ENCODE measurements around the gene TMC8.

Gene TMC8

DNA sequence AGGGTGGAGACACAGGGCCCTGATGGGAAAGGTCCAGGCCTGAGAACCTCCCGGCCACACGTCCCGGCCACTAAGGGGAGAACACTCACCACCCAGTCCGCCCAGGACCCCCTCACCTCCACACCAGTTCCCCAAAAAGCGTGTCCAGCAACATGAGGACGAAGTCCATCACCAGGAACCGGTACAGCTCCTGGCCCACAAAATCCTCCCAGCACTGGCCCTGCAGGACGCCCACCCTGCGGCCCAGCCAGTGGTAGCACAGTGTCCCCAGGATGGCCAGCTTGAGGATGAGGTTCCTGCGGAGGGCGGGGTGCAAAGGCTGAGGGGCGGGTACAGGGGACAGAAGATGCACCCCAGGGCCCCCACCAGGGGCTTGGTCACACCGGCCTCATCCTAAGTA lies 10.0 kb upstream of the TMC8 start:
- no peak for TF ChIP-seq CTCF (IDR thresholded peaks at IDR 0.05; ENCODE audit: borderline replicate concordance, control extremely low read depth, extremely low read depth, insufficient read depth, missing control alignments)
- no peak for DNase-seq (ENCODE audit: low spot score)
- in situ Hi-C loops (cut with MboI; ENCODE audit: low sequenced_read_pairs, unreplicated experiment), result no loop called here

DNA sequence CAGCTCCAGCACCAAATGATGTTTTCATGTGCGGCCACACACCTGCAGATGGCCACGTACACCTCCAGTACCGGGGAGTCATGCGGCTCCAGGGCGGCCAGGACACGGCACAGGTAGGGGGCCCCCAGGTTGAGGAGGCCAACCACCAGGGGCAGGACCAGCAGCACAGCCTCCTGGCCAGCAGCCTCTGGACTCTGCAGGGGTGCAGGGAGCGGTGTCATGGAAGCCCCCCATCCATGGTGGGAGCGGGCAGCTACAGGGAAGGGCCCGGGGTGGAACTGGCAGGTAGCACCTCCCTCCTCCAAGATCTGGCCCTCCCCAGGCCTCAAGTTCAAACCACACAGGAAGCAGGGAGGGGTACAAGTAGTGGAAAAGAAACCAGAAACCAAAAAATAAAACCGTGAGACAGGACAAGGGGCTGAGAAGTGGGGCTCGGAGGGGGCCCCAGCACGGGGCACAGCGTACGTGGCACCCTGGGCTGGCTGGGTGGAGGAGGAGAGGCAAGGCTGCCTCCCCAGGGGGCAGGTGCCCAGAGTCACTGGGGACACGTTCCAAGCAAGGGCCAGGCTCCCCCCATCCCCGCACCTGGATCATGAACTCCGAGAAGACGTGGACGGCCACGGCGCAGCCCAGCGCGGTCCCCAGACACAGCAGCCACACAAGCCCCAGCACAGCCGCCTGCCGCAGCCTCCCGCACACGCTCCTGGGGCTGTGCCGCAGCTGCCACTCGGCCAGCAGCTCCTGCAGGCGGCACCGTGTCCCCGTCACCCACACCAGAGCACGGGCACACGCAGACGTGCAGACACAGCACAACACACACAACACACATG lies 9.4 kb upstream of the TMC8 start:
- in situ Hi-C loops (cut with MboI; ENCODE audit: low sequenced_read_pairs, unreplicated experiment), result no loop called here
- TF ChIP-seq CTCF (IDR thresholded peaks at IDR 0.05; ENCODE audit: borderline replicate concordance, control extremely low read depth, extremely low read depth, insufficient read depth, missing control alignments), result no peak
- no peak for DNase-seq (ENCODE audit: low spot score)

DNA sequence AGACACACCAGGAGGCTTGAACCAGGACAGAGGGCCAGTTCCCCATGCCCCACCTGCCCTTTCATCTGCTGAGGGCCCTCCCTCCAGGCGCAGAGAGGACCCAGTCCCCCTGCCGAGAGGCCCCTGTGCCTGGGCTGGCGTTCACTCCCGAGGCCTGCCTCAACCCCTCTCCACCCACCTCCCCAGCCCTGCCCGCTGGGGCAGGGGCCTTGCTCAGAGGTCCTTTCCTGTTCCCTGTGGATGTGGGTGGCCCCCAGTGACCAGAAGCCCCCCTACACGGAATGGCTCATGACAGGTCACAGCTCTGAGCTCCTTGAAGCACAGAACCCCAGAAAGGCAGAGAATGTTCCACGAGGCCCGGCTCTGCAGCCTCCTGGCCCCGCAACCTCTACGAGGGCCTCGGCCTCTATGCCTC lies 8.8 kb upstream of the TMC8 start:
- no peak for DNase-seq (ENCODE audit: low spot score)
- in situ Hi-C loops (cut with MboI; ENCODE audit: low sequenced_read_pairs, unreplicated experiment), result no loop called here
- TF ChIP-seq CTCF (IDR thresholded peaks at IDR 0.05; ENCODE audit: borderline replicate concordance, control extremely low read depth, extremely low read depth, insufficient read depth, missing control alignments), result no peak

DNA sequence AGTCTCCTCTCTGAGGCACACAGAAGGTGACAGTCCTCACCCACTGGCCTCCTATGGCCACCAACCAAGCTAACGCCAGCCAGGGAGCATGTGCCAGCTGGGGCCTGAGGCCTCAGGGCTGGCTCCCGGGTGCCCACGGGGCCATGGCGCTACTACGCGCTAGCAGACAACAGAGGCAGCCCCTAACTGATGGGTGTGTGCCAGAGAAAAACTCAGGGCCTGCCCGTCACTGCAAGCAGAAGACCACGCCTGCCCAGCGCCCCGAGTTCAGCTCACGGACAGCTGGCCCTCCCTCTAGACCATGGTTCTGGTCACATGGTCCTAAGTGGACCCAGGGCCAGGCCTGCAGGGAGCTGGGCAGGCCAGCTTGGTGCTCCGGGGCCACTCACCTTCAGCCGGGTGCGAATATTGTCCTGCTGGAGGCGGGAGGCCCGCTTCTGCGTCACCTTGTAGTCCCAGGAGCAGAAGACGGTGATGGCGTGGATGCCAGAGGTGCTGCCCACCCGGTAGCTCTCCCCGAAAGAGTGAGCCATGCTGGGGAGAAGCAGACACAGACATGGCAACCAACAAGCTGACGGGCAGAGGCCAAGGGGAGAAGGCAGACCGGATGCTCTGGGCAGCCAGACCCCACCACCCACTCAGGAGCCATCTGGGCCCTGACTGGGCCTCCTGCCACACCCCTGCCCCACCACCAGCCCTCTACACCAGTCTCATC lies 8.2 kb upstream of the TMC8 start:
- in situ Hi-C loops (cut with MboI; ENCODE audit: low sequenced_read_pairs, unreplicated experiment), result no loop called here
- DNase-seq (ENCODE audit: low spot score), result no peak

DNA sequence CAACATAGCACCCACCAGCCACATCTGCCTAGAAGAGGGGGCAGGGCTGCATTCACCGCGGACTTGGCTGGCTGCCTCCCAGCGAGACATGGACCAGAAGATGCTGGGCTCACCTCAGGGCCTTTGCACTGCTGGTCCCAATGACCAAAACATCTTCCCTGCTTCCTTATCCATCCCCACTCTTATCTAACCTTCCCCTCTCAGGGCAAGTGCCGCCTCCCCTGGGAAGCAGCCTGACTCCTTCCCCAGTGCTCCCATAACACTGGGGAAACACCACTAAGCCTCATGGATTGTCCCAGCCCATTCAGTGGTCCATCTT lies 7.7 kb upstream of the TMC8 start:
- DNase-seq (ENCODE audit: low spot score), result no peak
- in situ Hi-C loops (cut with MboI; ENCODE audit: low sequenced_read_pairs, unreplicated experiment), result no loop called here
- TF ChIP-seq CTCF (IDR thresholded peaks at IDR 0.05; ENCODE audit: borderline replicate concordance, control extremely low read depth, extremely low read depth, insufficient read depth, missing control alignments), result no peak

More for the DNA sequence above, 8.2 kb upstream of the TMC8 start:
- TF ChIP-seq CTCF (IDR thresholded peaks at IDR 0.05; ENCODE audit: borderline replicate concordance, control extremely low read depth, extremely low read depth, insufficient read depth, missing control alignments), result no peak

GRCh38 chr17:78123258-78123929 lies 7.2 kb upstream of the TMC8 start:
- TF ChIP-seq CTCF (IDR thresholded peaks at IDR 0.05; ENCODE audit: borderline replicate concordance, control extremely low read depth, extremely low read depth, insufficient read depth, missing control alignments), result no peak
- no peak for DNase-seq (ENCODE audit: low spot score)
- in situ Hi-C loops (cut with MboI; ENCODE audit: low sequenced_read_pairs, unreplicated experiment), result no loop called here

All from GM13976 (cell line).